ENCODE results near the gene ZNF500. TPM values are rescaled to one million over a fixed set of nuclear protein-coding genes. Genes with fewer than 3 reads are reported as not detected.

Gene ZNF500
- total and polyA plus RNA-seq, 2 donors (not counting 1 experiment from before 2014, with no cell fraction given) = 12.0 to 26.5 TPM

- no peak overlapping the region for H3K4me3 Mint-ChIP-seq
- ATAC-seq (ENCODE audit: low read depth) (no peak), DNase-seq (no peak)
- no peak overlapping the region for H3K4me3 ChIP-seq (ENCODE audit: control extremely low read depth in 1 of 5, extremely low read depth in 1 of 5, insufficient read depth in 1 of 5, low read depth in 2 of 5, low read length in 4 of 5)
- H3K9me3 Mint-ChIP-seq (ENCODE audit: insufficient read depth) = no peaks in the 10 kb centered on the region
- peaks cover 22% of the 10 kb centered on the region for H3K4me1 Mint-ChIP-seq
- H3K36me3 ChIP-seq (replicated peaks in 1 of 2; ENCODE audit: control extremely low read depth in 1 of 2, control insufficient read depth in 1 of 2, extremely low read depth in 1 of 2, insufficient read depth in 2 of 2, low read length in 1 of 2) = peaks cover 2 to 41% of the 10 kb centered on the region in 2 experiments
- H3K27me3 ChIP-seq (replicated peaks in 1 of 4; ENCODE audit: control extremely low read depth in 1 of 4, control insufficient read depth in 3 of 4, insufficient read depth in 4 of 4, low read length in 3 of 4) = no peaks in the 10 kb centered on the region
- H4K20me1 ChIP-seq (ENCODE audit: control insufficient read depth, insufficient read depth, low read length, poor library complexity, severe bottlenecking) = peaks cover 4% of the 10 kb centered on the region
- ChIA-PET CTCF (no interaction called here), POLR2A (no interaction called here)
- intact Hi-C loops (cut with micrococcal nuclease) = no loop called here
- no peak overlapping the region for H2AFZ ChIP-seq (ENCODE audit: insufficient read depth, low read depth, low read length, poor library complexity, severe bottlenecking)
- peaks cover 0 to 6% (median 0%) of the 10 kb centered on the region in 3 donors for H3K9me3 ChIP-seq (ENCODE audit: control extremely low read depth in 1 of 3, control insufficient read depth in 2 of 3, insufficient read depth in 1 of 3, low read length in 2 of 3)
- H3K4me2 ChIP-seq (replicated peaks; ENCODE audit: low read depth, low read length, poor library complexity, severe bottlenecking) = no peak overlapping the region
- H3K27ac ChIP-seq (ENCODE audit: low read length in 2 of 2) = no peak overlapping the region
- TF ChIP-seq EZH2 (IDR thresholded peaks at IDR 0.05; ENCODE audit: borderline replicate concordance, insufficient read depth, low read depth, low read length, poor library complexity, severe bottlenecking) = no peak
- TF ChIP-seq, protein P1, sequence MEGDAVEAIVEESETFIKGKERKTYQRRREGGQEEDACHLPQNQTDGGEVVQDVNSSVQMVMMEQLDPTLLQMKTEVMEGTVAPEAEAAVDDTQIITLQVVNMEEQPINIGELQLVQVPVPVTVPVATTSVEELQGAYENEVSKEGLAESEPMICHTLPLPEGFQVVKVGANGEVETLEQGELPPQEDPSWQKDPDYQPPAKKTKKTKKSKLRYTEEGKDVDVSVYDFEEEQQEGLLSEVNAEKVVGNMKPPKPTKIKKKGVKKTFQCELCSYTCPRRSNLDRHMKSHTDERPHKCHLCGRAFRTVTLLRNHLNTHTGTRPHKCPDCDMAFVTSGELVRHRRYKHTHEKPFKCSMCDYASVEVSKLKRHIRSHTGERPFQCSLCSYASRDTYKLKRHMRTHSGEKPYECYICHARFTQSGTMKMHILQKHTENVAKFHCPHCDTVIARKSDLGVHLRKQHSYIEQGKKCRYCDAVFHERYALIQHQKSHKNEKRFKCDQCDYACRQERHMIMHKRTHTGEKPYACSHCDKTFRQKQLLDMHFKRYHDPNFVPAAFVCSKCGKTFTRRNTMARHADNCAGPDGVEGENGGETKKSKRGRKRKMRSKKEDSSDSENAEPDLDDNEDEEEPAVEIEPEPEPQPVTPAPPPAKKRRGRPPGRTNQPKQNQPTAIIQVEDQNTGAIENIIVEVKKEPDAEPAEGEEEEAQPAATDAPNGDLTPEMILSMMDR (IDR thresholded peaks at IDR 0.05) = no peak
- 98% methylated on average over 7 of the region's 8 CpGs for WGBS (ENCODE audit: insufficient coverage)
- H3K27me3 Mint-ChIP-seq = no peaks in the 10 kb centered on the region
- peaks cover 0 to 19% of the 10 kb centered on the region in 2 donors for H3K4me1 ChIP-seq (ENCODE audit: control insufficient read depth in 2 of 2, insufficient read depth in 2 of 2, low read length in 2 of 2)
- H3K9ac ChIP-seq (ENCODE audit: low read length) = no peak overlapping the region
- no peak overlapping the region for H3K27ac Mint-ChIP-seq
- peaks cover 20% of the 10 kb centered on the region for H3K79me2 ChIP-seq (ENCODE audit: control insufficient read depth, insufficient read depth, low read length)
Measured at GRCh38 chr16:4750896-4751295, 16.1 kb downstream of the ZNF500 start.

DNA sequence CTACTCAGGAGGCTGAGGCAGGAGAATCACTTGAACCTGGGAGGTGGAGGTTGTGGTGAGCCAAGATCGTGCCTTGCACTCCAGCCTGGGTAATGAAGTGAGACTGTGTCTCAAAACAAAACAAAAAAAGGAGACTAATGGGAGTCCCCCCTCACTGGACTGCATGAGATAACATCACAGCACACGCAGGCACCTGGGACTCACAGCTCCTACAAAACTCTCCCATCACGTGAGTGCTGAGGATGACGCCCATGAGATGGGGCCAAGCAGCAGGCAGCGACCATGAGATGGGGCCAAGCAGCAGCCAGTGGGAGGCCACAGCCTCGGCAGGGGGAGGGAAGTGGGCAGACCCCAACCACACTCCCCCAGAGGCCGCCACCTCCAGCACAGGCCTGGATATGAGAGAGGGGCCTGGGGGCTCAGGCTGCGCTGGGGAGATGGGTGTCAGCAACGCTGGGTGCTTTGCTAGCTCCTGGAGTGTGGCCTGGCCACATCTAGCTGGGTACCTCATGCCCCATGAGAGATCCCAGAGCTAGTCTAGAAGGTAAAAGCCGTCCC lies 17.2 kb downstream of the ZNF500 start:
- Histone ChIP-seq H3K4me2 (replicated peaks; ENCODE audit: low read depth, low read length, poor library complexity, severe bottlenecking) (no peak overlapping the region), H2AFZ (ENCODE audit: insufficient read depth, low read depth, low read length, poor library complexity, severe bottlenecking) (no peak overlapping the region), H3K27ac (ENCODE audit: low read length in 2 of 2) (no peak overlapping the region), H3K9me3 (ENCODE audit: control extremely low read depth in 1 of 3, control insufficient read depth in 2 of 3, insufficient read depth in 1 of 3, low read length in 2 of 3) (peaks cover 0 to 2% (median 0%) of the 10 kb centered on the region in 3 donors), H3K4me1 (ENCODE audit: control insufficient read depth in 2 of 2, insufficient read depth in 2 of 2, low read length in 2 of 2) (peaks cover 0 to 19% of the 10 kb centered on the region in 2 donors), H3K79me2 (ENCODE audit: control insufficient read depth, insufficient read depth, low read length) (peaks cover 13% of the 10 kb centered on the region), H3K36me3 (replicated peaks in 1 of 2; ENCODE audit: control extremely low read depth in 1 of 2, control insufficient read depth in 1 of 2, extremely low read depth in 1 of 2, insufficient read depth in 2 of 2, low read length in 1 of 2) (peaks cover 2 to 31% of the 10 kb centered on the region in 2 experiments), H3K4me3 (ENCODE audit: control extremely low read depth in 1 of 5, extremely low read depth in 1 of 5, insufficient read depth in 1 of 5, low read depth in 2 of 5, low read length in 4 of 5) (no peak overlapping the region), H3K9ac (ENCODE audit: low read length) (no peak overlapping the region), H3K27me3 (replicated peaks in 1 of 4; ENCODE audit: control extremely low read depth in 1 of 4, control insufficient read depth in 3 of 4, insufficient read depth in 4 of 4, low read length in 3 of 4) (no peaks in the 10 kb centered on the region), H4K20me1 (ENCODE audit: control insufficient read depth, insufficient read depth, low read length, poor library complexity, severe bottlenecking) (peaks cover 1% of the 10 kb centered on the region)
- ChIA-PET POLR2A (no interaction called here), CTCF (interaction anchor here (0.6 kb wide), 1 partner anchor 108 kb away, joined by 5 read pairs; no protein-coding TSS in a partner anchor)
- H3K4me1 Mint-ChIP-seq = peaks cover 22% of the 10 kb centered on the region
- DNase-seq (no peak), ATAC-seq (ENCODE audit: low read depth) (no peak)
- TF ChIP-seq, protein P1 (IDR thresholded peaks at IDR 0.05) = no peak
- TF ChIP-seq EZH2 (IDR thresholded peaks at IDR 0.05; ENCODE audit: borderline replicate concordance, insufficient read depth, low read depth, low read length, poor library complexity, severe bottlenecking) = no peak
- H3K4me3 Mint-ChIP-seq = no peak overlapping the region
- H3K27me3 Mint-ChIP-seq = no peaks in the 10 kb centered on the region
- WGBS (ENCODE audit: insufficient coverage) = 82% methylated on average over 6 of the region's 10 CpGs
- intact Hi-C loops (cut with micrococcal nuclease) = no loop called here
- no peaks in the 10 kb centered on the region for H3K9me3 Mint-ChIP-seq (ENCODE audit: insufficient read depth)
- H3K27ac Mint-ChIP-seq = no peak overlapping the region

Measured in B cell (primary cell).